ENCODE measurements around the gene TCF7. TPM values are rescaled to one million over a fixed set of nuclear protein-coding genes. Genes with fewer than 3 reads are reported as not detected.

The TCF7 gene
- polyA plus RNA-seq, 3 donors, result 13.2 to 14.6 (median 13.3) TPM

DNA sequence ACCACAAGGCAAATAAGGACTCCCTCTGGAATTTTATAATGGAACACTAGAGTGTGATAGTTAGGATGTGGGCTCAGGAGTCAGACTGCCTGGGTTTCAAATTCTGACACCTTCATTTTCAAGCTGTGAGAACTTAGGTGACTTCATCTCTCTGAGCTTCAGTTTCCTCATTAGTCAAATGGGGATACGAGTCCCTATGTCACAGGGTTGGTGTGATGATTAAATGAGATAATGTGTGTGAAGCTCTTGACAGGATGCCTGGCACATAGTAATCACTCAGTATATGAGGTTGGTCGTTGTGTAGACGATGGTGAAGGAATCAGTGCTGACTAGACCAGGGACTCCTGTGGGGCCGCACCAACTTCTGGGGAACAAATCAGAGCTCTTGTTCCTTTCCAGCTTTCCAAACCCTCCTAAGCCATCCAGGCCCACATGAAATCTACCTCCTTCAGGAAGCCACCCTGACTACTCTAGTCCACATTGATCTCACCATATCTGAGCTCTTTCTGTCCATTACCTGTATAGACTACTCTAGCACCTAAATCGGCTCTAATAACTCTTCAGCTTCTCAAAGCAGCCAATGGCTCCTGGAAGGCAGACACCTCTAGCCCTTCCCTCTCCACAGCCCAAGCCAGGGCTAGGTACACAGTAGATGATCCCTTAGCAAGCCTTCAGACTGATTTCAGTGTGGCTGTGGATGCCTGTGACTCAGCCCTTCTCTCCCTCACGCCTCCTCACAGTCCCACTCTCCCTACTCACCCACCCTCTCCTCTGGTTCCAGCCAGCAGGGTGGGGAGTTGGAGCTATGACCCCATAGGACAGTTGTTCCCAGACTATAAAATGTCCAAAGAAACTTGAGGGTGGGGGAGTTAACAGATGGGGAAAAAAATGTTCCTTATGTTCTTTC lies 2.5 kb upstream of the TCF7 start:
- DNase-seq, result no peak

DNA sequence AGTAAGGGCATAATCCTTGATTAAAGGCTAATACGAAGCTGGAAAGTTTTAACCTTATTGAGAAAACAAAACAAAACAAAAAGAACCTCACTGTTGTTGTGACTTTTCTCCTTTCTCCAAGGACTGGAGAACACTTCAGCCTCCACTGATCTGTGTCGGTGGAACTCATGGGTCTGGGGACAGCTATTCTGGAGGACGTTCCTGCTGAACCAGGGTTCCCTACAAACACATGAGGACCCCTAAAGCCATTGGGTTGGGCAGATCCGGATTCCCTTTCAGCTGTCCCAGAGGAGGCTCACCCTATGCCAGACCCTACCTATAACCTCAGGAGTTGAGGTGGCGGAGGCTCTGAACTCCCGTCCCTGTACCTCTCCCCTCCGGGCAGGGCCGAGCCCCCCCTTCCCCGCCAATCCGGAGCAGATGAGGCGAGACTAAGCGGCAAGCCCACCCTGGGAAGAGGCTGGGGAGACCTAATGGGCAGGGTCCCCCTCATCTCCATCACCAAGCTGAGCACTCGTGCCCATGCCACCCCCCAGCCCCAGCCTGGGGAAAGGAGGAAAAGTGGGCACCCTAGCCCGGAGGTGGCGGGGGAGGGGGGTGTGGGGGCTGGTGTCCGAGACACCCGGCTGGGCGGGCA lies 1.6 kb upstream of the TCF7 start:
- DNase-seq, result no peak

- DNase-seq, result no peak
Measured at GRCh38 chr5:134113363-134113889, 1.1 kb upstream of the TCF7 start.

GRCh38 chr5:134114886-134115805 lies 665 bp downstream of the TCF7 start:
- no peak for DNase-seq

GRCh38 chr5:134115806-134116175 lies 1.3 kb downstream of the TCF7 start:
- DNase-seq, result no peak

- no peak for DNase-seq
Measured at GRCh38 chr5:134116286-134116685, 1.8 kb downstream of the TCF7 start.

DNA sequence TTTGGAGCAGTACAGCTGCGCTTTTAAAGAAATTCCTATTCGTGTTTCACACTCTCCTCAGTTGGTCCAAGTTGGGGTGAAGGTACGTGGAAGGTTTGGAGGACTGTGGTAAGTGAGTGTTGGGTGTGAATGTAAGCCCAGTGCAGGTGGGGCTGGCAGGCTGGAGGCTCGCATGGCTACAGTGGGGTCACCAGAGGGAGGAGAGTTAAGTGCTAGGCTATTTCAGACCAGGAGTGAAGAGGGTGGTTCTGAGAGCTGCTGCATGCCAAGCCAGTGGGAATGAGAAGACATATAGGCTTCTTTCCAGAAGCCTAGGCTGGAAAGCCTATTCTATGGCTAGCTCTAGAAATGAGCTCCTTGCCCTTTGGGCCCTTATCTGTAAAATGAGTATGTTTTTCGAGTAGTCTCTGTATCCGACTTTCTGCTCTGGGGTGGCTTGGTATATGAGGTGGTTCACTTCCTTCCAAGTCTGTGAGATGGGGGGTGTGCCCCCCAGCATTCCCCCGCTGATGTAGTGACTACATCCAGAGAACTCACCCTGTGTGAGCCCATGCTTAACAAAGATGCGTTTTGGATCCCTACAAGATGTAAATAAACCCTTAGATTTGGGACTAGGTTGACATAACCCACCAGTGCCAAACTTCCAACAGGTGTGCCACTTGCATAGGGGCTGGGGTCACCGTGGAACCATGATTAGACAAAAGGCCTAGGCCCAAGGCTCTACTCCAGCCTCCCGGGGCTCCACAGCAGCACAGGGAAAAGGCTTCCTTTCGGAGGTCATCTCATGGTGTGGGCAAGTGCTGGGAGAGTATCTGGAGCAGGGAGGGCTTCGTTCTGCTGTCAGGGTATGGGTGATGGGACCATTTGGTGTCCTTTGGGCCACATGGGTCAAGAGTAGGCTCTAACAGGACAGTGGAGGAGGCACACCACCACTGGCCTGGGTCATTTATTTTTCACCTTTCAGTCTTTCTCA lies 2.6 kb downstream of the TCF7 start:
- no peak for DNase-seq

GRCh38 chr5:134118212-134118835 lies 3.8 kb downstream of the TCF7 start:
- DNase-seq, result no peak

GRCh38 chr5:134119720-134120119 lies 5.2 kb downstream of the TCF7 start:
- DNase-seq, result no peak

GRCh38 chr5:134120386-134121138 lies 6.1 kb downstream of the TCF7 start:
- no peak for DNase-seq

DNA sequence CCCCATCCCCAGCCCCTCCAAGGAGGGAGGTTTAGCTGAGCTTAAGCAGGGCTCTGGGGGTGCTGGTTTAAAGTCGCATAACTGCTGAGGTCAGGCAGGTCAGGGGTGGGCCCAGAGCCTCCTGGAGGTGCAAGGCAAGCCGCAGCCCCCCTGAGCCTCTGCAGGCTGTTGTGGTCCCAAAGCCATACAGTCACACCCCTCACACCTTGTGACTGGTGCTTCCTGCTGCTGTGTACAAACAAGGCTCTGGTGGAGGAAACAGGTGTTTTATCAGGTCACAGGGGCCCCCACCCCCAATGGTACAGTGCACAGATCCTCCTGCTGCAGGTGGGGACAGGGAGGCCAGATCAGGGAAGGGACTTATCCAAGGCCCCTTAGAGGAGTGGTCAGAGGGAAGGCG lies 8.0 kb downstream of the TCF7 start:
- DNase-seq, result no peak

DNA sequence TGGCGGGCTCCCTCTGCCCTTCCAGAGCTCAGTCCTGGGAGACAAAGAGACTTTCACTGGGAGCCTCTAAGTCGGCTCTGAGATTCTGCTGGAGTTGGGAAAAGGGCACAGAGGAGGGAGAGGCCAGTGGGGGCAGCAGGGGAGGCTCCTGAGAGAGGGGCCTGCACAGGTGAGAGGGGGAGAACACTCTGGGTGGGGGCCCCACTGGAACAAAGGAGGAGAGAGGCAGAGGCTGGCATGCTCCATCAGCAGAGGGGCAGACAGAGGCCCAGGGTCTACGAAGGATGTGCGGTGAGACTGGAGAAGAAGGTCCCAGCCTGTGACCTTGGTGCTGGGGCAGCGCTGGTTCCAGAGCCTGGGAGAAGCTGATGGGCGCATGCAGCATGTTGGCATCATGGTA lies 8.9 kb downstream of the TCF7 start:
- DNase-seq, result no peak

- no peak for DNase-seq
Measured at GRCh38 chr5:134124289-134125038, 10.0 kb downstream of the TCF7 start.

GRCh38 chr5:134125039-134126015 lies 10.8 kb downstream of the TCF7 start:
- no peak for DNase-seq

DNA sequence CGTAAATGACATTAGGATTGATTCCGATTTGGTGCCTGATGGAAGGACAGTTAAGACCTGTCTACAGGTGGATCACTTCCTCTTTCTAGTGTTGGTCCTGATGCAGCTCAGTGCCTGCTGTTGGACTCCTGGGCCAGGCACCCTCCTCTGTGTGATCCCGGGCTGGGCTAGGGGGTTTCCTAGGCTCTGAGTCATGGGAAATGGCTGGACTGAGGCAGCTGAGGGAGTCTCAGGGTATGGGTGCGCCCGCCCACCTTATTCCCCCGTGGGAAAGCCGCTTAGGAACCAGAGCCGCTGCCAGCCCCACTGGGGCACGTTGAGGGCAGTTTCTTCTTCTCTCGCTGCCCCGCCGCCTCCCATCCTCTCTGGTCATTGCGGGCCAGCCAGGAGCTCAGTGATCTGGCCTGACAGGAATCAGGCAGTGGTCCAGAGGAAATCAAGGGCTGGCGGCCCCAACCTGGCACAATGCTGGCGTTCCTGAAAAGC lies 12.9 kb downstream of the TCF7 start:
- no peak for DNase-seq

DNA sequence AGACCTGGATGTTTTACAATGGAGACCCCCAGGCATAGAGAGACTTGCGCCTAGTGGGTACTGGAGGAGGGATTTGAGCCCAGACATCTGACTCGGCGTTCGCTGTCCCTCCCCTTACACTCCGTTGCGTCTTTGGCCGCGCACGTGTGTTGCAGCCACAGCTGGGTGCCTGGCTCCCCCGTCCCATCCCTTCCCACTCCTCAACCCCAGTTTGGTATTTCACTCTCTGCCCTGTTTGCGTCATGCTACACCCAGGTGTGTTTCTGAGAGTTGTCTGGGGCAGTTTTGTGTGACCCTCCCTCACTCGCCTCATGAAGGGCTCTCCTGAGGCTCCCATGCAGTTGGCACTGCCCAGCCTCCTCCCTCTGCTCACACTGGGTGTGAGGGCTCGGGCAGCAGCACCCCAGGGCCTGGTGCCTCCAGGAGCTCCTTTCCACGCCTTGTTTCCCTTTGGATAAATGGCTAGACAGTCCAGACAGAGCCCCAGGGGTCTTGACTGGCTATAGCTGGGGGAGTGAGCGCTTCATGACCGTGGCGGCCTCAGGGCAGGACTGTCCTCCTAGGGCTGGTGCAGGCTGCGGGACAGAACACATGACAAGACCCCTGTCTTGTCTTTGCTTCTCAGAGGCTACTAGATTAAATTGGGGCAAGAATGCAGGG lies 13.6 kb downstream of the TCF7 start:
- no peak for DNase-seq

DNA sequence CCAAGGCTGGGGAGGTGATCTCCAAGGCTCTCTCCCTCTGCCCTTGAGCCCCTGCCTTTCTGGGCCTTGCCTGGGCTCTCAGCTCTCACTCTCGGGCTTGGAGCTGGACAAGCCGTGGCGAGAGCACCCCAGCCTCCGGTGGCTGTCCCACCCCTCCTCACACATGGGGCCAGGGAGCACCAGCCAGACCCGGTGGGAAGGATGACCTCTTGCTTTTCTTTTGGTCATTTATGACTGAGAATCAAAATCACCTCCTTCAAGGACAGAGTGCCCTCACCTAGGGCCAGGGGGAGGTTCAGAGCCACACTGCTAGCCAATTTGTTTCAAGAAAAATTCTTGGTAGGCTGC lies 14.1 kb downstream of the TCF7 start:
- no peak for DNase-seq
